Germinal center (tissue), 1 donor: ENCODE measurements around the gene KHDC4.
"Not testable (repeated sequence)": the region's sequence is repeated elsewhere in the genome, so short reads cannot be mapped to it uniquely, and the experiment has no call there.

Source experiments
- DNase-seq: peaks from one replicate; pipeline ENCODE4 v3.0.0; 2012; ENCODE audit warnings: mixed read lengths, low spot score

KHDC4 gene

DNA sequence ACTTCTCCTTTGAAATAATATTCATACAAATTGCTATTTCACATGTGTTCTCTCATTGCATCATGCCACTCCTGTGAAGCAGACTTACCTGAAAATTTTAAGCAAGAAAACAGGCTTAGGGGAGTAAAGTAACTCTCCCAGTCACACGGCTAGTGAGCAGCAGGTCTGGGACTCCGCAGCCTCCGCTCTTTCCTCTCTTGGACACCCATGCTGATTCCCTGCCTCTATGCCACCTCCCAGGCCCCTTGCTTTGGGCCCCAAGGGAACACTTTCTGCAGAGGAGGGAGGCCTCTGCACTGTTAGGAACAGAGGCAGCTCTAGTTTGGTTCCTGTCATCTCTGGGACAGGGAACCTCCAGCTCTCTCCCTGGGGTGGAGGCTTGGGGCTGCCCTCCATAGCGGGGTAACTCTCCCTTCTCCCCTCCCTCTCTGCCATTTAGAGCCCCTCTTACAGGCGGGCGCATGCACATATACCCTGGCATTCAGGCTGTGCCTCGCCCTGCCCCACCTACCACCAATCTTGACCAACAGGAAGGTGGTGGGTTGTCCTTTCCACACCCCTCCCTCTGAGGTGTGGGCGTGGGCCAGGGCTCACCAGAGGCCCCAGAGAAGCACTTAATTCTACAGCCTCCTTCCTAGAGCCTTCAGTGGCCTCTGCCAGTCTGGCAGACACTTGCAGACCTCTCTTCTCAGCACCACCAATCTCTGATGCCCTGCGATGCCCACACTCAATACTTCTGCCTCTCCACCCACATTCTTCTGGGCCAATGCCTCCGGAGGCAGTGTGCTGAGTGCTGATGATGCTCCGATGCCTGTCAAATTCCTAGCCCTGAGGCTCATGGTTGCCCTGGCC lies 7.0 kb upstream of the KHDC4 start, which contains the start of gene RXFP4:
Gene RXFP4 (plus strand): TSS at position 646 of the 852 bp plus-strand sequence. CDS start 72 bp downstream, at position 718.
- DNase-seq: no peak

- DNase-seq: no peak
These were observed 6.3 kb upstream of the KHDC4 start for GRCh38 chr1:155940482-155940992.

GRCh38 chr1:155938220-155938627 lies 4.0 kb upstream of the KHDC4 start:
- DNase-seq: peak; percentile 46

GRCh38 chr1:155934936-155935590 lies 850 bp upstream of the KHDC4 start:
- no peak for DNase-seq

DNA sequence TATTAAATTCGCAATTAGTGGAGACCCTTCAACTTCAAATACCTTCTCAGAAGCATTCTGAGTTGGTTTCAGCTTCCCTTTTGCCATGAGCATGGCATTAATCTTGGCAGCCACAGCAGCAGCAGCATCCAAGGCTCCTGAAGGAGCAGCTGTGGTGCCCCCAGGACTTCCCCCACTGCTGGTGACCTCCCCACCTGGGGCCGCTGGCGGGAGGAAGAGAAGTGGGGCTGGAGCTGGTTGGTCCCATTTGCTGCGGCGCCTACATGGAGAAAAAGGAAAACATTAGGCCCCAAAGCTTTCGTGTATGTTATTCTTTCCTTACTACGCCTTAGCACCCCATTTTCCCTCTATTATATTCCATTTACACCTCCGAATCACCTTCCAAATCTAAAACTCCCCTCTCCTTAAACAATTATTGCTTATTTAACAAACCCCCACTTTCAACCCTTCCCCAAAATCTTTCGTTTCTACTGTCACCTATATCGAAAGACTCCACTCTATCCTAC lies 569 bp downstream of the KHDC4 start:
- DNase-seq: no peak

- DNase-seq: no peak
These were observed 1.7 kb downstream of the KHDC4 start for GRCh38 chr1:155932487-155932886.

DNA sequence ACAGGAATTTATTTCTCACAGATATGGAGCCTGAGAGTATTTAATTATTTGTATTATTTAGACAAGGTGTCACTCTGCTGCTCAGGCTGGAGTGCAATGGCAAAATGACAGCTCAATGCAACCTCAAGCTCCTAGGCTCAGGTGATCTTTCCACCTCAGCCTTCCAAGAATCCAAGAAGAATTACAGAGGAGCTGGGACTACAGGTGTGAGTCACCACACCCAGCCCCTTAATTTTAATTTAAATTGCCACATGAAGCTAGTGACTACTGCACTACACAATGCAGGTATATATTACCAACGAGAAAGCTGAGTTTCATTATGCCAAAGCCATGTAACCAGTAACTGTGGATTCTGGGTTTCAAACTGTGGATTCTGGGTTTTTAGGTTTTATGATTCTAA lies 2.1 kb downstream of the KHDC4 start:
- DNase-seq: no peak

- no peak for DNase-seq
These were observed 2.7 kb downstream of the KHDC4 start for GRCh38 chr1:155931332-155932038.

DNA sequence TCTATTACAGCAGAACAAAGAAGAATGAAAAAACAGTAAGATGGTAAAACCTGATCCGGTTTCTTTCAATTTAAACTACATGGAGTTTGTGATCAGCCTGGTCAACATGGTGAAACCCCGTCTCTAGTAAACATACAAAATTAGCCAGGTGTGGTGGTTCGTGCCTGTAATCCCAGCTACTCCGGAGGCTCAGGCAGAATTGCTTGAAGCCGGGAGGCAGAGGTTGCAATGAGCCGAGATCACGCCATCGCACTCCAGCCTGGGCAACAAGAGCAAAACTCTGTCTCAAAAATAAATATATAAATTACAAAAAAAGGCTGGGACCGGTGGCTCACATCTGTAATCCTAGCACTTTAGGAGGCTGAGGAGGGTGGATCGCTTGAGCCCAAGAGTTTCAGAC lies 3.5 kb downstream of the KHDC4 start:
- DNase-seq: not testable (repeated sequence)

DNA sequence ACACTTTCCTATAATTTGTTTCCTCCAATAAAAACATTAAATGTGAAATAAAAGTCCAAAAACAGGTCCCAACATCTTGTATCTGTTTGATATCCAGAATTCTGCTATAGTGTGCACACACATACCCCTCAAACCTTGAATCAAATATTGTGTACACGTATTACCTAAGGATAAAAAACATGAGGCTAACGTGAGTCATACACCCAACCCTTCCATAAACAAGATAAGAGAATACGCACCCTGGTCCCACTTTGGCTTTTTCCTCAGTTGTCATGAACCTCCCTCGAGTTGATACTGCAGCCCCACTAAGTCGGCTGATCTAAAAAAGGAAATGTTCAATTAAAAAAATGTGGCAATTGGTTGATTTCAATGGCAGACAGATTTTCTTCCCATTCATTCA lies 5.2 kb downstream of the KHDC4 start:
- DNase-seq: no peak

DNA sequence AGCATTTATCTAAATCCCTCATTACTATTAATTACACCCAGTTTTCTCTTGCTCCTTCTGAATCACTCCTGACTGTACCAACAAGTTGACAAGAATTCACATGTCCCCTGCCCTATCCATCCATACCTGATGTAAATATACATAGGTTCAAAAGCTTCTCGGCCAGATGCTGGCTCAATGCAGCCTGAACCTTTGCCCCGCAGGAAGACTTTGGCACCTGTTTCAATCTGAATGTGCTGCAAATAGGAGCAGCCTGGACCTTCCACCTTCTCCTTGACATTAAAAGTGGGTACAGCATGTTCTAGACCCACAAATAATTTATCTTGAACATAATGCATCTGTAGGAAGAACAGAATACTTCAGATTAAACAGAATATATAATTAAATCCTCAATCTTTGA lies 8.7 kb downstream of the KHDC4 start:
- DNase-seq: no peak

DNA sequence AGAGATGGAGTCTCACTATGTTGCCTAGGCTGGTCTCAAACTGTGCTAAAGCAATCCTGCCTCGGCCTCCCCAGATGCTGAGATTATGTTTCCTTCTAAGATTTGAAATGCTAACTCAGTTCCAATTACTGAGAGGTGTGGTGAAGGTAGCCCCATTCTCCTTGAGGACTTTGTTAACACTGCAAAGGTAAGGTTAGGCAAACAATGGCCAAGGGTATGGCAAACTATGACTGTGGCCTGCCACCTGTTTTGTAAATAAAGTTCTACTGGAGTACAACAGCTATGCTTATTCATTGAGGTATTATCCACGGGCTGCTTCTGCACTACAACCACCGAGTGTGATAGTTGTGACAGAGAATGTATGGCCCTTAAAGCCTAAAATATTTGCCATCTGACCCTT lies 13.5 kb downstream of the KHDC4 start:
- no peak for DNase-seq

DNA sequence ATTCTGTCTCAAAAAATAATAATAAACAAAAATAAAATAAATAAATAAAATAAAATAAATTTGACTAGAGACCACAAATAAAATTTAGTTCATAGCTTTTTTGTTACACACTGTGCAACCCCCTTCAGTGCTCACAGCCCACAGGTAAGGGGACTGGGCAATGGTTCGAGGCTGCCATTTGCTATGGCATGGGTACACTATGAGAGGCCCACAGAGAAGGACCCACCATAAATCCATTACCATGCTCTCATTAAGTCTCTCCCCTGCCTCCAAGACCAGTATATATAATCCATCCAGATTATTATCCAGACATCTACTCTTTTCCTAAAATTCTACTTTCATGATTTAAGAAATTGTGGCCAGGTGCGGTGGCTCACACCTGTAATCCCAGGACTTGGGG lies 14.4 kb downstream of the KHDC4 start:
- DNase-seq: no peak

GRCh38 chr1:155918660-155919059 lies 15.6 kb downstream of the KHDC4 start:
- no peak for DNase-seq

DNA sequence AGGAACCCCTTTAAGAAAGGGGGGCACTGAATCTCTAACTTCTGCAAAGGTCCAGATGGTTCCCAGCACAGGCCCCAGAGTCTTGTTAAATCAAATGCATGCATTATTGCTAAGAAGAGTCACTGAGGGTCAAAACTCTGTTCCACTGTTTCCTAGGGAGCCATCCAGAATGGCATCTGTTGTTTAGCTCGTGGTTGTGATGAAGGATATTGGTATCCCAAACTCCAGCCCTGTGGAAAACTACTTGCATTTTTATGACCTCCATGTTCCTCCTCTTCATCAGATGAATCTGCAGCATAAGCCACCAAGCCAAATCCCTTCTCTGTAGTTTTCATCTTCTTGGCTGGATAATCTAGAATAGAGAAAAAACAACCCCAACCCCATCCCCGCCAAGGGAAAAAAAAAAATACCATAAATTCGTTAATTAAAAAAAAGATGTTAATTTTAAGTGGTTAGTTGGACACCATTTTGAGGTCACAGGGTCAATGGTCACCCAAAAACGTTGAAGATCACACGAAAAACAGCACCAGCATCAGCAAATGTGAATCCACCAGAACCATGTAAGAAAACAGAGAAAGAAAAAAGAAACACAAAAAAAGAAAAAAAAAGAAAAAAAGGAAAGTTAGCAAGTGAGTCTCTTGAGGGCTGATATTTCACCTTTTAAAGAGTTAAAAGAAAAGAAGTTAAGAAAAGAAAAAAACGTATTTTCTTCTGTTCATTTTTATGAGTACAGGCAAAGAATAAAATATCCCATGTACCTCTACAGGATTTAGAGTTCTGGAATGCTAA lies 20.1 kb downstream of the KHDC4 start:
- no peak for DNase-seq

DNA sequence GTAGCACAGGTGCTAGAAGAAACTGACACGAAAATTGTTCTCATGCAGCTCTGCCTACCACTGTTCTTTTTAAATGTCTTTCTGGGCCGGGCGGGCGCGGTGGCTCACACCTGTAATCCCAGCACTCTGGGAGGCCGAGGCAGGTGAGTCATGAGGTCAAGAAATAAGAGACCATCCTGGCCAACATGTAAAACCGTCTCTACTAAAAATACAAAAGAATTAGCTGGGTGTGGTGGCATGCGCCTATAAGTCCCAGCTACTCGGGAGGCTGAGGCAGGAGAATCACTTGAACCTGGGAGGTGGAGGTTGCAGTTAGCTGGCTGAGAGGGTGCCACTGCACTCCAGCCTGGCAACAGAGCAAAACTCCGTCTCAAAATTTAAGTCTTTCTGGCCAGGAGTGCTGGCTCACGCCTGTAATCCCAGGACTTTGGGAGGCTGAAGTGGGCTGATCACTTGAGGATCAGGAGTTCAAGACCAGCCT lies 22.1 kb downstream of the KHDC4 start:
- DNase-seq: no peak

DNA sequence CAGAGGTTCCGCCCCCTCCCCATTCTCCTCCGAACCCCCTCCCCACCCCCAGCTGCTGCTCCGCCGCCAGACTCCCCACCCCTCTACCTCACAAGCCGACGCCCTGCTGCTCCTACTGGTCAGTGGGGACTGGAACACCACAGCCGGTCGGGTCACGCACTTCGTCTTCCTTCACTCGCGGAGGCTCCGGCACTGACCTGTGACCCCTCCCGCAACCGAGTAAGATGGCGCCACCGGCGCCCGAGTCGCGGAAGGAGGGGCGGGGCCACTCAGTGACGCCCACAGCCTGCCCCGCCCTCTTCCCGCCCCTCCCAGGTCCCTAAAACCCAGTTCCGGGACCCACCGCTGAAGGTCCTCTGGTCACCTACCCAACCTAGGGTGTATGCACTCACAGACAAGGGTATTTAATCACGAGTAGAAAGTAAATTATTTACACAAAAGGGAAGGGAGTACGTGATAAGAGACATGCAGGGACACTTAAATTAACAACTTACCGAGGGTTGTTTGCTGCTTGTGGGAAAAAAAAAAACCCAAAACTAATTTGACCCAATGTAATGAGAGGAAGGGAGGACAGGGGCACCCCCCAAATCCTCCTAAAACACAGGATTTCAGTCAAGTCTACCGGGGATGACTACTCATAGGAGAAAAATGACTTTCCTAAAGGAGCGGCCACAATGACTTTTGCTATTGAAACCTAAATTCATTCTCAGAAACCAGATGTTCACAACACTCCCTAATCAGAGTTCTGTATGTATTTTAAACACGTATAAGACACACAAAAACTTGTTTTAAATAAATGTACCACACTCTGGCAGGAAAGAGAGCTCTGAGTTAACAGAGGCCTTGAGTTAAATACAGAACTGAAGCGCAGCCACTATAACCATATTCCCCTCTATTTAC lies 22.8 kb downstream of the KHDC4 start, which contains the start of gene RIT1:
Gene RIT1 (minus strand): TSS at position 194 of the 900 bp plus-strand sequence. CDS start 588 bp downstream, outside the sequence.
- DNase-seq: peak; percentile 91

GRCh38 chr1:155910621-155911121 lies 23.5 kb downstream of the KHDC4 start:
- no peak for DNase-seq

DNA sequence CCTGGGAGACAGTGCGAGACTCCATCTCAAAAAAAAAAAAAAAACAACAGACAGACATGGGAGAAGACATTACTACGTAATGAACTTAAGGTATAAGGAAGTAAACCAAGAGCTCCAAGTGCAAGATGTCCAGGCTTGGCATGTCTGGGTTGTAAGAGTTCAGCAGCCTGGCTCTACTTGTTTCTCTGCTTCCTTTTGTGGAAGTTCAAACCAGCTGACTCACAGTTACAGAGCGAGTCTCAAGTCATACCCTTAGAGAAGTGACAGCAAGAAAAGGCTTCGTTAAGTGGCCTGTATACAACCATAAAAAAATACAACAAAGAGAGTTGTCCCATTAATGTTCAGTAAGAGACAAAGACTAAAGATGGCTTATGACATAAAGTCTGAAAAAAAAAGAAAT lies 24.3 kb downstream of the KHDC4 start:
- DNase-seq: no peak

GRCh38 chr1:155904261-155904660 lies 30.0 kb downstream of the KHDC4 start:
- DNase-seq: no peak
